NCI-H2107 treated with DMSO at 0.1 percent for 48 hours (cell line): ENCODE data around the gene CUEDC1.
A peak's percentile ranks its signal among the peaks of the same experiment; 100 is the strongest.

ENCODE experiments used
- DNase-seq: peaks from one replicate; lab custom pipeline; 2025; ENCODE audit not compliant: unreplicated experiment; lab: John Stamatoyannopoulos, UW

Gene CUEDC1

DNA sequence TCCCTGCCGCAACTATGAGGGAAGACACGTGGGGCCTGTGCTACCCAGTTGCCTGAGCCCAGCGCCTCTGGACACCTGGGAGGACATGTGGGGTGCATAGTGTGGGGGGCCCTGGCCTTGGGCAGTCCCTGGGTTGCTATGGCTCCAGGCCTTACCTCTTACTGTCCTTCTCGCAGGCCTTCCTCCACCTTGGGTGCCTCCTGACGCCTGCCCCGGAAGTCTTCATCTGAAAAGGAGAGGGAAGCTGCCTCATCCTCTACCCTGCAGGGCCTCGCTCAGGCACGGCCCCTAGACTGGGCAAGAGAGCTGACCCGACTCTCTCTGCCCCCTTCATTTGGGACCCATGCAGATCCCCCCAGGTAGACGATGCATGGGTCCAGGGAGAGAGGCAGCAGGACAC lies 88.9 kb downstream of the CUEDC1 start:
- DNase-seq: no peak

DNA sequence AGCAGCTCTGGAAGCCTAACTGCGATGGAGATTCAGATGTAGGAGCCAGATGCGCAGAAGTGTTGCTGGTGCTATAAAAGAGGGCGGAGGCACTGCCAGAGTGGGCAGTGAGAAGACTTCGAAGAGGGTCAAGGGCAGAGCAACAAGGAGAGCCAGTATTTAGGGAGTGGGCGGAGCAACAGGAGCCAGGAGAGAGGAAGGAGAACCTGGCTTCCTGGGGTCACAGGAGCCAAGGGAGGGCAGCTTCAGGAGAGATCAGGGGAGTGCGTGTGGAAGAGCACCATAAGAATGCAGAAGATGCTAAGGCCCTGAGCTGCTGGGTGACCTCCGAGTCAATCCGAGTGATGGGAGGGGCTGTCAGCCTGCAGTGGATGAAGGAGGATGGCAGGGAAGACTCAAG lies 90.9 kb downstream of the CUEDC1 start:
- DNase-seq: no peak

GRCh38 chr17:57862694-57863667 lies 92.2 kb downstream of the CUEDC1 start:
- DNase-seq: no peak

GRCh38 chr17:57861790-57862693 lies 93.2 kb downstream of the CUEDC1 start:
- no peak for DNase-seq

DNA sequence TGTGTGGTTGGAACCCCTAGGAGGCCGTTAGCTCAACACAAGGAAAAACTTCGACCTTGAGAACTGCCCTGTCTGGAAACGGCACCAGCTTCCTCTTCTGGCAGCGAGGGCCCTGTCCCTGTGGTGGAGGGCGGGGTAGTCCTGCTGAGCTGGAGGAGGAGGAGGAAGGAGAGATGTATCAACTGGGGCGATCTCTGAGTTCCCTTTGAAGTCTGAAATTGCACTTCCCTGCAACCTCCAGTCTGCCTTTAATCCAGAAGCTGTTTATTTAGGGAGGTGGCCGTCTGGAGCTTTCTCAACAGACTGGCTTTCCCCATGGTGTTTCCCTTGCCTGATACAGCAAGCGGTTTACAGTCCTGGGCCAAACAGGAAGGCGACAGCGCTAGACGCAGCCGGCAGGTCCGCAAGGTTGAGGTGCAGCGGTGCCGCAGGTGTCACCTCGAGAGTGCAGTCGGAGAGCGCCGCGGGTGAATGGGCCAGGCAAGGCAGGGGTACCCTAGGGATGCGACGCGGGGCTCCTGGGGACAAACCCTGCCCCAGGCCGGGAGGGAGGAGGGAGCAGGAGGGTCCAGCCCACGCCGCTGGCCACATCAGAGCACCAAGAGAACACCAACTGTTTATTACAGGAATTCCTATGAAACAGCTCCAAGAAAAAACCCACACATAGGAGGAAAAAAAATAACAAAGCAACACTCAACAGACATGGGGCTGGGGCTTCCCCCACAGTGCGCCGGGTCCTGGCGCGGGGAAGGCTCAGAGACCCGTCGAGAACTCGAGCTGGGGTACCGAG lies 94.0 kb downstream of the CUEDC1 start:
- peak; percentile 12 for DNase-seq

DNA sequence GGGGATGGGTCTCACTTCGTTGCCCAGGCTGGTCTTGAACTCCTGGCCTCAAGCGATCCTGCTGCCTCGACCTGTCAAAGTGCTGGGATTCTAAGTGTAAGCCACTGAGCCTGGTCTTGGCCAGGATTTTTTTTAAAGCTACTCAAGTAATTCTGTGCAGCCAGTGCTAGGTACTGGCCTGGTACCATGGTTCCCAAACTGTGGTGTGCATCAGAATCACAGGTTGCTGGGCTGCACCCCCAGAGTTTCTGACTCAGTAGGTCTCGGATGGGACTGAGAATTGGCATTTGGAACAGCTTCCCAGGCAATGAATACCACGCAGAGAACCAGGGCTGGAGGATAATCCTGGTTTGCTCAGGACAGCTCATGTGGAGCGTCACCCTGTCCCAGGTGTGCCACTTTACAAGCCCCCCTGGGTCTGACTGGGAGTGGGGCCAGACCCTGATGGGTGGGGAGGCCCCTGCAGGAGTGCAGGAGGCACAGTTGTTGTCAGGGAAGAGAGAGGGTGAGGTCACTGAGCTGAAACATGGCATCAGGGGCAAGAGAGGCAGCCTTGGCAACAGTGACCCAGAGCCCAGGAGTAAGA lies 94.7 kb downstream of the CUEDC1 start:
- DNase-seq: no peak

DNA sequence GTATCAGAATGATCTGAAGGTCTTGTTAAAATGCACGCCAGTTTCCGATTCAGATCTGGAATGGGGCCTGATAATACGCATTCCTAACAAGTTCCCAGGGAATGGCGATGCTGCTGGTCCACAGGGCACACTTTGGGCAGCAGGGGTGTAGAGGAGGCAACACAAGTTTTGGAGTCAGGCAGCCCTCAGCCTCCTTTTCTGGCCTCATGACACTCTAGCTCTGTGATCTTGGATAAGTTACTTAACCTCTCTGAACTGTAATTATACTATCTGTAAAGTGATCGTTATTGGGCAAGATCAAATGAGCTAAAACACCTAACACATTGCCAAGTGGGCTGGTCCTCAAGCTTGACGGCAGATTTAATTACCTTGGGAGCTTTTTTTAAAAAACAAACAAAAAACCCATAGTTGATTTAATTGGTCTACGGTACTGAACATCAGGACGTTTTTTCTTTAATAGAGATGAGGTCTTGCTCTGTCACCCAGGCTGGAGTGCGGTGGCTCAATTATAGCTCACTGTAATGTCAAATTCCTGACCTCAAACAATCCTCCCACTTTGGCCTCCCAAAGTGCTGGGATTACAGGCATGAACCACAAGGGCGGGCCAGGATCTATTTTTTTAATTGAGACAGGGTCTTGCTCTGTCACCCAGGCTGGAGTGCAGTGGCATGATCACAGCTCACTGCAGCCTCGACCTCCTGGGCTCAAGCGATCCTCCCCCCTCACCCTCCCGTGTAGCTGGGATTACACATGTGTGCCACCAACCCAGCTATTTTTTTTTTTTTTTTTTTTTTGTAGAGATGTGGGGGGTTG lies 95.4 kb downstream of the CUEDC1 start:
- DNase-seq: no peak

- DNase-seq: no peak
Observed at GRCh38 chr17:57858838-57859237, 96.4 kb downstream of the CUEDC1 start.

DNA sequence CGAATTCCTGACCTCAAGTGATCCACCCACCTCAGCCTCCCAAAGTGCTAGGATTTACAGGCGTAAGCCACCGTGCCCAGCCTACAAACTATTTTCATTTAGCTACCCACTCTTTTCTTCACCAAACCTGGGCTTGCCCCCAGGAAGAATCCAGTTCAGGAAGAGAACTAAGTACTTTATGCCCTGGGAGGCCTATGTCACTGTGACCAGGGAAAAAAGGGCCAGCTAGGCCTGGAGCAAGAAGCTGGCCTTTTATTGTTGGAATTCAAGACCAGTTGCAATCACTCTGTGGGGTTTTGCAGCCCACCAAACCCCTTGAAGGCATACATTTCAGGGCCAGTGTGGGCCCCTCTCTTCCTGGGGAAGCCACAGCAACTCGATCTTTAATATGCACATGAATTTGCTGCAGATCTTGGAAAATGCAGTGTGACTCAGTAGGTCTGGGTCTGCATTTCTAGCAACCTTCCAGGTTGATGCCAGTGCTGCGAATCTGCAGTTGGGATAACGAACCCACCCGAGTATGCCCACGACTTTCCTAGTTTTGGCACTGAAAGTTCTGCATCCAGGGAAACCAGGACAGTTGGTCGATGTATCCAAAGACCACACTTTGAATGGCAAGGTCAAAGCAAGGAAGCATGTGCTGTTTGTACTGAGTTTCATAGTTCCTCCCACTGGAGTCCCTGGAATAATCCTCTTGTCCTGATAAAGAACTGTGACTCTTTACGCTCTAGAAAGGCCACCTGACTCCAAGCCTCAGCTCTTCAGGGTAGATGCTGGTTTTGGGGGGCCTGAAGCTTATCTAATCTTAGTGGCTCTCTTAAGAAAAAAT lies 98.2 kb downstream of the CUEDC1 start:
- DNase-seq: no peak

GRCh38 chr17:57855391-57856035 lies 99.7 kb downstream of the CUEDC1 start:
- no peak for DNase-seq

DNA sequence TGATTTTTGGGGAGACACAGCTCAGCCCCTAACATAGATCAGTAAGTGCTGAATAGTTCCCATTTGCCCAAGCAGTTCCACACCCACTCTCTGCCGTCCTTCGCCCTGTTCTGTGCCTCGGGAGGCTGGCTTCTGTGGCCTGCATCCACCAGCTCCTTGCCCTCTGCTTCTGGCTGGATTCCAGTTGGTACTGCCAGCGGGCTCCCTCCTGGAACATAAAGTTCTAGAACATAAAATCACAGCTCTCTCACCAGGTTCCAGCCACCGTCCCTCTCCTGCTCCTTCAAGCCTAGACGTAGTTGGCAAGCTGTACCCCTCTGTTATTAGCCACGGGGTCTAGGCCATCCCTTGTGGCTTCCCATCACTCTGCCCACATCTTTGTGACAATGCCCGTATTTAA lies 101.5 kb downstream of the CUEDC1 start:
- DNase-seq: no peak

GRCh38 chr17:57852955-57853328 lies 102.3 kb downstream of the CUEDC1 start:
- DNase-seq: no peak

GRCh38 chr17:57852092-57852954 lies 102.9 kb downstream of the CUEDC1 start:
- no peak for DNase-seq

- DNase-seq: peak; percentile 93
Observed at GRCh38 chr17:57849874-57850754, 105.1 kb downstream of the CUEDC1 start, which contains the start of gene MRPS23. Gene MRPS23, minus strand, starts transcription at chr17:57850044. Its CDS starts 34 bp downstream, at chr17:57850010.

DNA sequence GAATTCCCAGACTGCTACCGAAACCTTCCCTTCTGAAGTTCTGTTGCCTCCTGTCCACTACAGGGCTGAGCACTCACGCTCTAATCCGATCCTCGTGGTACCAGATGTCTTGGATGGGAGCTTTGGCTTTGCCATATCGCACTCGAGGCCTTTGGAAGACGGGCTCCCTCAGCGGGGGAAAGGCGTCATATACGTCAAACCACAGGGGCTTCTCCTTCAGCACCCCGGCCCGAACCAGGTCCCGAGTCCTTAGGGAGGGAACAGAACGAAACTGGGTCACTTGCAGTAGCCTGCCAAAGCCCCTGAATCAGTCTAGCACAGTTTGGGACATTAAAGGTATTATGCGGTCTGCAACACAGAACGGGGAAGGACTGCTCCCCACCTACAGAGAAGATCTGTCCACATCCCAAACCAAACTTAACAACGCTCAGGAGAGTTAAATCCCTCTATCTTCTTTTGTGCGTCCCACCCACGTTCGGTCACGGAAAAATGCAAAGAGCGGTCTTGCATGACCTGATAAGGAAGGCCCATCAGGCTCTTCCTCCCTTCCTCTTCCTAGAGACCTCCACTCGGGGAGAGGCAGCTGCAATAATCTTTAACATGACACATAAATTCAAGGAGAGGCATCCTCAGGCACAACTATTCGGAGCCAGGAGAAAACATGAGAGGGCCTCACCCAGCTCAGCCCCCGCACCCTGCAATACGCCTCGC lies 105.9 kb downstream of the CUEDC1 start:
- no peak for DNase-seq
